Smooth muscle cell (in vitro differentiated cells): Measurements from ENCODE around the gene SOX14. TPM values are rescaled to one million over a fixed set of nuclear protein-coding genes. Genes with fewer than 3 reads are reported as not detected.

Experiments
- DNase-seq: peaks from one replicate; lab custom pipeline; 2025; ENCODE audit not compliant: unreplicated experiment; lab: John Stamatoyannopoulos, UW
- H2AFZ ChIP-seq: fragments of 200-600 bp; sonication (generic); 2 replicates; pipeline ENCODE4 v1.6.0; 2016; ENCODE audit warnings: antibody characterized with exemption, low read depth, mild to moderate bottlenecking
- H3F3A ChIP-seq: fragments of 200-600 bp; sonication (generic); 2 replicates; pipeline ENCODE4 v1.6.0; 2017; ENCODE audit warnings: antibody characterized with exemption, low read depth
- H3K27ac ChIP-seq: fragments of 200-600 bp; sonication (generic); 2 replicates; pipeline ENCODE4 v1.5.1; 2016; ENCODE audit warnings: low read depth, mild to moderate bottlenecking
- H3K27me3 ChIP-seq: fragments of 200-600 bp; sonication (generic); 2 replicates; pipeline ENCODE4 v1.6.1; 2016; ENCODE audit warnings: low read depth, mild to moderate bottlenecking
- H3K36me3 ChIP-seq: fragments of 200-600 bp; sonication (generic); 2 replicates; pipeline ENCODE4 v1.5.1; 2016; ENCODE audit warnings: low read depth
- H3K4me1 ChIP-seq: fragments of 200-600 bp; sonication (generic); 2 replicates; pipeline ENCODE4 v1.5.1; 2016; ENCODE audit warnings: low read depth
- H3K4me2 ChIP-seq: fragments of 200-600 bp; sonication (generic); 2 replicates; pipeline ENCODE4 v1.6.0; 2016; ENCODE audit warnings: mild to moderate bottlenecking
- H3K4me3 ChIP-seq: fragments of 200-600 bp; sonication (generic); 2 replicates; pipeline ENCODE4 v1.5.1; 2016; ENCODE audit warnings: mild to moderate bottlenecking
- H3K79me2 ChIP-seq: fragments of 200-600 bp; sonication (generic); 2 replicates; pipeline ENCODE4 v1.6.0; 2016; ENCODE audit warnings: low read depth, mild to moderate bottlenecking
- H3K9ac ChIP-seq: fragments of 200-600 bp; sonication (generic); 2 replicates; pipeline ENCODE4 v1.6.0; 2016; ENCODE audit warnings: low read depth
- H3K9me3 ChIP-seq: fragments of 200-600 bp; sonication (generic); replicated peaks from 2 replicates; pipeline ENCODE4 v1.5.1; 2016; ENCODE audit warnings: low read depth
- H4K20me1 ChIP-seq: fragments of 200-600 bp; sonication (generic); 2 replicates; pipeline ENCODE4 v1.6.0; 2016; ENCODE audit warnings: low read depth
- WGBS: methylation state at CpG from one replicate; pipeline ENCODE4 v1.1.7; 2016; ENCODE audit warnings: low lambda C conversion rate; 5-methylcytosine and 5-hydroxymethylcytosine counted together
- polyA plus RNA-seq: library from polyadenylated mRNA; unstranded; fragments of >200 nt; fragmentation: Nextera tagmentation; extraction: Ambion mirVana; gene quantifications from 2 replicates; pipeline ENCODE4 v1.2.1, GENCODE V29; 2016
- total RNA-seq: library from RNA; depleted of rRNA; stranded (reverse); fragments of >200 nt; gene quantifications from 2 replicates; pipeline ENCODE4 v1.2.3, GENCODE V29; 2014
- TF ChIP-seq, protein P1 (sequence below): fragments of 200-600 bp; sonication (generic); IDR thresholded peaks from 2 replicates; pipeline ENCODE4 v1.5.1; 2017; ENCODE audit warnings: borderline replicate concordance, mild to moderate bottlenecking, antibody characterized with exemption; ENCODE audit not compliant: insufficient read depth, poor library complexity, severe bottlenecking

The SOX14 gene
- total and polyA plus RNA-seq, 2 experiments from 2014 or later, result not detected

DNA sequence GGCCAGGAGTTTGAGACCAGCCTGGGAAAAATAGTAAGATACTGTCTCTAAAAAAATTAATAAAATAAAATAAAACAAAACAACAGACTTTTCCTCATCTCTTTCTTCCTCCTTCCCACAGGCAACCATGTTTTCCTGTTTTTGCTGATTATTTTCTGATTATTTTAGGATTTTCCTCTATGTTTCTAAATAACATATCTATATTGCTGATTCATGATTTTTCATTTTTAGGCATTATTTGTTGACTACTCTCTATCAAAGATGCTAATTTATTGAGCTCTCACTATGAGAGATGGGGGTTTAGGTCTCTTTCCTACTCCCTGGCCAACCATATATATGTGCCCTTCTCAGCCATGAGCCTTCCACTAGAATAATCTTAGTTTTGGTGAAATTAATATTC is 45.4 kb downstream of the SOX14 start:
- Histone ChIP-seq H2AFZ (no peak overlapping the region), H3K4me3 (no peak overlapping the region), H3K79me2 (no peaks in the 10 kb centered on the region), H3K27ac (no peak overlapping the region), H3K4me2 (no peak overlapping the region), H3K9me3 (no peaks in the 10 kb centered on the region), H4K20me1 (no peaks in the 10 kb centered on the region), H3K4me1 (no peaks in the 10 kb centered on the region), H3K9ac (no peak overlapping the region), H3K36me3 (no peaks in the 10 kb centered on the region), H3F3A (no peaks in the 10 kb centered on the region), H3K27me3 (no peaks in the 10 kb centered on the region)
- TF ChIP-seq, protein P1, sequence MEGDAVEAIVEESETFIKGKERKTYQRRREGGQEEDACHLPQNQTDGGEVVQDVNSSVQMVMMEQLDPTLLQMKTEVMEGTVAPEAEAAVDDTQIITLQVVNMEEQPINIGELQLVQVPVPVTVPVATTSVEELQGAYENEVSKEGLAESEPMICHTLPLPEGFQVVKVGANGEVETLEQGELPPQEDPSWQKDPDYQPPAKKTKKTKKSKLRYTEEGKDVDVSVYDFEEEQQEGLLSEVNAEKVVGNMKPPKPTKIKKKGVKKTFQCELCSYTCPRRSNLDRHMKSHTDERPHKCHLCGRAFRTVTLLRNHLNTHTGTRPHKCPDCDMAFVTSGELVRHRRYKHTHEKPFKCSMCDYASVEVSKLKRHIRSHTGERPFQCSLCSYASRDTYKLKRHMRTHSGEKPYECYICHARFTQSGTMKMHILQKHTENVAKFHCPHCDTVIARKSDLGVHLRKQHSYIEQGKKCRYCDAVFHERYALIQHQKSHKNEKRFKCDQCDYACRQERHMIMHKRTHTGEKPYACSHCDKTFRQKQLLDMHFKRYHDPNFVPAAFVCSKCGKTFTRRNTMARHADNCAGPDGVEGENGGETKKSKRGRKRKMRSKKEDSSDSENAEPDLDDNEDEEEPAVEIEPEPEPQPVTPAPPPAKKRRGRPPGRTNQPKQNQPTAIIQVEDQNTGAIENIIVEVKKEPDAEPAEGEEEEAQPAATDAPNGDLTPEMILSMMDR, result no peak
- DNase-seq, result no peak

GRCh38 chr3:137812023-137812422 is 47.9 kb downstream of the SOX14 start:
- Histone ChIP-seq H3K36me3 (no peaks in the 10 kb centered on the region), H2AFZ (no peak overlapping the region), H3K27ac (no peak overlapping the region), H3K4me3 (no peak overlapping the region), H3K79me2 (no peaks in the 10 kb centered on the region), H3F3A (no peaks in the 10 kb centered on the region), H4K20me1 (no peaks in the 10 kb centered on the region), H3K4me2 (no peak overlapping the region), H3K9me3 (no peaks in the 10 kb centered on the region), H3K4me1 (no peaks in the 10 kb centered on the region), H3K27me3 (no peaks in the 10 kb centered on the region), H3K9ac (no peak overlapping the region)
- TF ChIP-seq, protein P1, result no peak
- WGBS, result 53% methylated on average over 4 of the region's 4 CpGs
- no peak for DNase-seq

DNA sequence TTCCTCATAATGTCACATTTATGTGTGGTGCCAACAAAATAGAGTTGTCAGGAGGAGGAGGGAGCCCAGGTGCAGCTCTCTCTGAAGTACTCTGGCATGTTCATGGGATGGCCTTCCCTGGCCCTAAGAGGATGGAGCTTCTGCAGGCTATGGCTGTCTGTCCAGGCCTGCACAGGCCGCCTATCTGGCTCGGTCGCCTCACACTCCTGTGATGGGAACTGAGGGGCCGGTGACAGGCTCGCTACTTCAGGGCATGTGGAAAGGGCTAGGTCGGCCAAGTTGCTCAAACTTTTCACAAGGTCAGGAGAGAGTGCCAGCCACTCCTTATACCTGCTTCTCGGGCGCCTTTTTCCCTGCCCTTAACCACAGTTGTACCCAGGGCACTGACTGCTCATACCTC is 51.1 kb downstream of the SOX14 start:
- Histone ChIP-seq H3K4me3 (no peak overlapping the region), H3F3A (no peaks in the 10 kb centered on the region), H3K36me3 (no peaks in the 10 kb centered on the region), H2AFZ (no peak overlapping the region), H3K4me1 (no peaks in the 10 kb centered on the region), H4K20me1 (no peaks in the 10 kb centered on the region), H3K4me2 (no peak overlapping the region), H3K79me2 (no peaks in the 10 kb centered on the region), H3K27me3 (no peaks in the 10 kb centered on the region), H3K9me3 (no peaks in the 10 kb centered on the region), H3K9ac (no peak overlapping the region), H3K27ac (no peak overlapping the region)
- DNase-seq, result no peak
- WGBS, result 95% methylated on average over 8 of the region's 8 CpGs
- TF ChIP-seq, protein P1, result no peak

Other genes with a start within 250 kb of the SOX14 start
- not detected in 2 replicates for gene CLDN18, start 245.8 kb downstream of the SOX14 start, total RNA-seq
- 0.11 and 0.66 TPM in 2 replicates for gene CLDN18, start 245.8 kb downstream of the SOX14 start, polyA plus RNA-seq